SK-N-SH (cell line): Measurements from ENCODE around the gene ICA1.

Experiments used
- CTCF ChIP-seq: fragments of 200-600 bp; sonication (generic); IDR thresholded peaks from 2 replicates; pipeline ENCODE4 v1.6.1; 2017; ENCODE audit warnings: antibody characterized with exemption, mild to moderate bottlenecking, moderate library complexity
- FOXJ3 ChIP-seq: sonication (generic); formaldehyde crosslinking; IDR thresholded peaks from 2 replicates; pipeline ENCODE4 v1.5.1; 2020; ENCODE audit warnings: mild to moderate bottlenecking, missing genetic modification reagents
- JUND ChIP-seq: IDR thresholded peaks from 2 replicates; pipeline ENCODE4 v1.4.0; 2012
- POLR2AphosphoS5 ChIP-seq: IDR thresholded peaks from 2 replicates; pipeline ENCODE4 v1.6.1; 2012; ENCODE audit warnings: low read depth, low read length
- TAF1 ChIP-seq: IDR thresholded peaks from 2 replicates; pipeline ENCODE4 v1.6.1; 2012; ENCODE audit warnings: low read depth, mild to moderate bottlenecking, low read length, moderate library complexity, borderline replicate concordance
- USF1 ChIP-seq: IDR thresholded peaks from 2 replicates; pipeline ENCODE4 v1.4.0; 2012; ENCODE audit warnings: low read depth, borderline replicate concordance
- USF2 ChIP-seq: fragments of 150-350 bp; IDR thresholded peaks from 2 replicates; pipeline ENCODE4 v1.6.1; 2017; ENCODE audit warnings: antibody characterized with exemption, low read length, low read depth, borderline replicate concordance
- YY1 ChIP-seq: IDR thresholded peaks from 2 replicates; pipeline ENCODE4 v1.4.0; 2012; ENCODE audit warnings: low read depth, mild to moderate bottlenecking

GRCh38 chr7:8114175-8114574 lies 147.8 kb downstream of the ICA1 start:
- TF ChIP-seq TAF1: no peak
- TF ChIP-seq POLR2AphosphoS5: no peak
- TF ChIP-seq CTCF: no peak
- no peak for TF ChIP-seq JUND
- no peak for TF ChIP-seq USF2
- TF ChIP-seq USF1: no peak
- TF ChIP-seq YY1: no peak
- TF ChIP-seq FOXJ3: no peak
